Measurements from ENCODE around the gene CTAGE1.
A peak's percentile ranks its signal among the peaks of the same experiment; 100 is the strongest.

The CTAGE1 gene

GRCh38 chr18:22434973-22435608 lies 17.4 kb upstream of the CTAGE1 start:
- Histone ChIP-seq H3K27me3 (ENCODE audit: low read depth, low read length) (no peaks in the 10 kb centered on the region), H3K36me3 (ENCODE audit: control insufficient read depth in 1 of 2, insufficient read depth in 2 of 2, low read length in 2 of 2) (no peaks in the 10 kb centered on the region), H3K4me1 (ENCODE audit: control insufficient read depth in 1 of 2, insufficient read depth in 2 of 2, low read length in 2 of 2) (no peaks in the 10 kb centered on the region), H3K27ac (ENCODE audit: low read length) (no peak overlapping the region), H3K9me3 (ENCODE audit: control insufficient read depth in 1 of 2, low read length in 2 of 2) (no peaks in the 10 kb centered on the region), H3K4me3 (ENCODE audit: low read depth in 1 of 2, low read length in 2 of 2) (no peak overlapping the region)

GRCh38 chr18:22433956-22434355 lies 16.2 kb upstream of the CTAGE1 start:
- no peaks in the 10 kb centered on the region for H3K27me3 ChIP-seq (ENCODE audit: low read depth, low read length)
- no peak overlapping the region for H3K27ac ChIP-seq (ENCODE audit: low read length)
- no peaks in the 10 kb centered on the region for H3K9me3 ChIP-seq (ENCODE audit: control insufficient read depth in 1 of 2, low read length in 2 of 2)
- H3K36me3 ChIP-seq (ENCODE audit: control insufficient read depth in 1 of 2, insufficient read depth in 2 of 2, low read length in 2 of 2) = no peaks in the 10 kb centered on the region
- H3K4me3 ChIP-seq (ENCODE audit: low read depth in 1 of 2, low read length in 2 of 2) = no peak overlapping the region
- H3K4me1 ChIP-seq (ENCODE audit: control insufficient read depth in 1 of 2, insufficient read depth in 2 of 2, low read length in 2 of 2) = no peaks in the 10 kb centered on the region

GRCh38 chr18:22432657-22433137 lies 15.0 kb upstream of the CTAGE1 start:
- no peaks in the 10 kb centered on the region for H3K4me1 ChIP-seq (ENCODE audit: control insufficient read depth in 1 of 2, insufficient read depth in 2 of 2, low read length in 2 of 2)
- H3K36me3 ChIP-seq (ENCODE audit: control insufficient read depth in 1 of 2, insufficient read depth in 2 of 2, low read length in 2 of 2) = no peaks in the 10 kb centered on the region
- H3K27me3 ChIP-seq (ENCODE audit: low read depth, low read length) = no peaks in the 10 kb centered on the region
- H3K27ac ChIP-seq (ENCODE audit: low read length) = peak overlapping the region; percentile 7
- H3K9me3 ChIP-seq (ENCODE audit: control insufficient read depth in 1 of 2, low read length in 2 of 2) = no peaks in the 10 kb centered on the region
- H3K4me3 ChIP-seq (ENCODE audit: low read depth in 1 of 2, low read length in 2 of 2) = no peak overlapping the region

- Histone ChIP-seq H3K9me3 (ENCODE audit: control insufficient read depth in 1 of 2, low read length in 2 of 2) (no peaks in the 10 kb centered on the region), H3K27me3 (ENCODE audit: low read depth, low read length) (no peaks in the 10 kb centered on the region), H3K4me1 (ENCODE audit: control insufficient read depth in 1 of 2, insufficient read depth in 2 of 2, low read length in 2 of 2) (no peaks in the 10 kb centered on the region), H3K27ac (ENCODE audit: low read length) (no peak overlapping the region), H3K4me3 (ENCODE audit: low read depth in 1 of 2, low read length in 2 of 2) (no peak overlapping the region), H3K36me3 (ENCODE audit: control insufficient read depth in 1 of 2, insufficient read depth in 2 of 2, low read length in 2 of 2) (no peaks in the 10 kb centered on the region)
Observed at GRCh38 chr18:22429564-22429963, 11.8 kb upstream of the CTAGE1 start.

- H3K36me3 ChIP-seq (ENCODE audit: control insufficient read depth in 1 of 2, insufficient read depth in 2 of 2, low read length in 2 of 2) = no peaks in the 10 kb centered on the region
- no peak overlapping the region for H3K4me3 ChIP-seq (ENCODE audit: low read depth in 1 of 2, low read length in 2 of 2)
- no peaks in the 10 kb centered on the region for H3K4me1 ChIP-seq (ENCODE audit: control insufficient read depth in 1 of 2, insufficient read depth in 2 of 2, low read length in 2 of 2)
- no peaks in the 10 kb centered on the region for H3K9me3 ChIP-seq (ENCODE audit: control insufficient read depth in 1 of 2, low read length in 2 of 2)
- H3K27ac ChIP-seq (ENCODE audit: low read length) = no peak overlapping the region
- no peaks in the 10 kb centered on the region for H3K27me3 ChIP-seq (ENCODE audit: low read depth, low read length)
Observed at GRCh38 chr18:22428672-22429071, 11.0 kb upstream of the CTAGE1 start.

- Histone ChIP-seq H3K4me3 (ENCODE audit: low read depth in 1 of 2, low read length in 2 of 2) (no peak overlapping the region), H3K27me3 (ENCODE audit: low read depth, low read length) (no peaks in the 10 kb centered on the region), H3K4me1 (ENCODE audit: control insufficient read depth in 1 of 2, insufficient read depth in 2 of 2, low read length in 2 of 2) (no peaks in the 10 kb centered on the region), H3K27ac (ENCODE audit: low read length) (no peak overlapping the region), H3K9me3 (ENCODE audit: control insufficient read depth in 1 of 2, low read length in 2 of 2) (no peaks in the 10 kb centered on the region), H3K36me3 (ENCODE audit: control insufficient read depth in 1 of 2, insufficient read depth in 2 of 2, low read length in 2 of 2) (no peaks in the 10 kb centered on the region)
Observed at GRCh38 chr18:22427822-22428549, 10.3 kb upstream of the CTAGE1 start.

GRCh38 chr18:22424565-22424963 lies 6.8 kb upstream of the CTAGE1 start:
- Histone ChIP-seq H3K27ac (ENCODE audit: low read length) (no peak overlapping the region), H3K36me3 (ENCODE audit: control insufficient read depth in 1 of 2, insufficient read depth in 2 of 2, low read length in 2 of 2) (no peaks in the 10 kb centered on the region), H3K4me1 (ENCODE audit: control insufficient read depth in 1 of 2, insufficient read depth in 2 of 2, low read length in 2 of 2) (no peaks in the 10 kb centered on the region), H3K9me3 (ENCODE audit: control insufficient read depth in 1 of 2, low read length in 2 of 2) (no peaks in the 10 kb centered on the region), H3K27me3 (ENCODE audit: low read depth, low read length) (no peaks in the 10 kb centered on the region), H3K4me3 (ENCODE audit: low read depth in 1 of 2, low read length in 2 of 2) (no peak overlapping the region)

GRCh38 chr18:22423878-22424564 lies 6.3 kb upstream of the CTAGE1 start:
- H3K27me3 ChIP-seq (ENCODE audit: low read depth, low read length) = no peaks in the 10 kb centered on the region
- H3K4me3 ChIP-seq (ENCODE audit: low read depth in 1 of 2, low read length in 2 of 2) = no peak overlapping the region
- H3K4me1 ChIP-seq (ENCODE audit: control insufficient read depth in 1 of 2, insufficient read depth in 2 of 2, low read length in 2 of 2) = no peaks in the 10 kb centered on the region
- H3K9me3 ChIP-seq (ENCODE audit: control insufficient read depth in 1 of 2, low read length in 2 of 2) = no peaks in the 10 kb centered on the region
- no peaks in the 10 kb centered on the region for H3K36me3 ChIP-seq (ENCODE audit: control insufficient read depth in 1 of 2, insufficient read depth in 2 of 2, low read length in 2 of 2)
- H3K27ac ChIP-seq (ENCODE audit: low read length) = no peak overlapping the region

GRCh38 chr18:22422909-22423548 lies 5.3 kb upstream of the CTAGE1 start:
- no peak overlapping the region for H3K27ac ChIP-seq (ENCODE audit: low read length)
- no peaks in the 10 kb centered on the region for H3K4me1 ChIP-seq (ENCODE audit: control insufficient read depth in 1 of 2, insufficient read depth in 2 of 2, low read length in 2 of 2)
- H3K4me3 ChIP-seq (ENCODE audit: low read depth in 1 of 2, low read length in 2 of 2) = no peak overlapping the region
- no peaks in the 10 kb centered on the region for H3K9me3 ChIP-seq (ENCODE audit: control insufficient read depth in 1 of 2, low read length in 2 of 2)
- H3K36me3 ChIP-seq (ENCODE audit: control insufficient read depth in 1 of 2, insufficient read depth in 2 of 2, low read length in 2 of 2) = no peaks in the 10 kb centered on the region
- no peaks in the 10 kb centered on the region for H3K27me3 ChIP-seq (ENCODE audit: low read depth, low read length)

GRCh38 chr18:22420652-22421051 lies 2.9 kb upstream of the CTAGE1 start:
- Histone ChIP-seq H3K9me3 (ENCODE audit: control insufficient read depth in 1 of 2, low read length in 2 of 2) (no peaks in the 10 kb centered on the region), H3K4me1 (ENCODE audit: control insufficient read depth in 1 of 2, insufficient read depth in 2 of 2, low read length in 2 of 2) (no peaks in the 10 kb centered on the region), H3K27ac (ENCODE audit: low read length) (no peak overlapping the region), H3K4me3 (ENCODE audit: low read depth in 1 of 2, low read length in 2 of 2) (no peak overlapping the region), H3K36me3 (ENCODE audit: control insufficient read depth in 1 of 2, insufficient read depth in 2 of 2, low read length in 2 of 2) (no peaks in the 10 kb centered on the region), H3K27me3 (ENCODE audit: low read depth, low read length) (no peaks in the 10 kb centered on the region)

GRCh38 chr18:22412176-22412911 lies 5.4 kb downstream of the CTAGE1 start:
- H3K27ac ChIP-seq (ENCODE audit: low read length) = no peak overlapping the region
- no peaks in the 10 kb centered on the region for H3K9me3 ChIP-seq (ENCODE audit: control insufficient read depth in 1 of 2, low read length in 2 of 2)
- no peak overlapping the region for H3K4me3 ChIP-seq (ENCODE audit: low read depth in 1 of 2, low read length in 2 of 2)
- no peaks in the 10 kb centered on the region for H3K27me3 ChIP-seq (ENCODE audit: low read depth, low read length)
- H3K4me1 ChIP-seq (ENCODE audit: control insufficient read depth in 1 of 2, insufficient read depth in 2 of 2, low read length in 2 of 2) = no peaks in the 10 kb centered on the region
- no peaks in the 10 kb centered on the region for H3K36me3 ChIP-seq (ENCODE audit: control insufficient read depth in 1 of 2, insufficient read depth in 2 of 2, low read length in 2 of 2)

Data from muscle layer of duodenum (tissue), 2 donors.